HEK293 (cell line): ENCODE results near the gene ZFP36L1.
A peak's percentile ranks its signal among the peaks of the same experiment; 100 is the strongest.

Source experiments
- CTCF ChIA-PET: fragments of 350-600 bp; formaldehyde crosslinking; extraction: SDS; loops from one replicate; lab custom pipeline; 2021; ENCODE audit warnings: antibody characterized with exemption; lab: Yijun Ruan, JAX
- POLR2A ChIA-PET: fragments of 300-600 bp; formaldehyde crosslinking; extraction: SDS; loops from one replicate; lab custom pipeline; 2020; ENCODE audit warnings: antibody characterized with exemption, inconsistent platforms; lab: Yijun Ruan, JAX
- H3K27ac ChIP-seq: fragments of 200-500 bp; sonication (Bioruptor generic); 2 replicates; pipeline ENCODE4 v1.5.1; 2014; ENCODE audit warnings: low read depth, low read length, control low read depth, inconsistent platforms; ENCODE audit errors: extremely low read depth
- H3K36me3 ChIP-seq, 2 experiments: fragments of 200-500 bp in 1 of 2; sonication (Bioruptor generic) in 1 of 2; 1 replicate in 1 of 2; 2 replicates in 1 of 2; pipeline ENCODE4 v1.5.1; 2014 to 2017; ENCODE audit warnings: inconsistent platforms in 2 of 2, low read length in 2 of 2; ENCODE audit not compliant: control insufficient read depth in 2 of 2, insufficient read depth in 1 of 2
- H3K4me1 ChIP-seq: fragments of 200-500 bp; sonication (Bioruptor generic); 2 replicates; pipeline ENCODE4 v1.5.1; 2014; ENCODE audit warnings: mild to moderate bottlenecking, low read length, inconsistent platforms; ENCODE audit not compliant: control insufficient read depth, insufficient read depth
- H3K4me3 ChIP-seq: 2 replicates; pipeline ENCODE4 v1.5.1; 2011; ENCODE audit warnings: low read depth, mild to moderate bottlenecking, control low read depth, low read length, moderate library complexity
- H3K9me3 ChIP-seq: fragments of 200-500 bp; sonication (Bioruptor generic); 2 replicates; pipeline ENCODE4 v1.5.1; 2014; ENCODE audit warnings: low read depth, low read length, inconsistent platforms; ENCODE audit not compliant: control insufficient read depth, insufficient read depth
- BCL6B ChIP-seq: fragments of 450-650 bp; formaldehyde crosslinking; IDR thresholded peaks from 2 replicates; pipeline ENCODE4 v1.5.1; 2017; ENCODE audit warnings: missing biosample characterization, missing genetic modification characterization
- FEZF1 ChIP-seq: fragments of 450-650 bp; formaldehyde crosslinking; IDR thresholded peaks from 2 replicates; pipeline ENCODE4 v1.5.1; 2016; ENCODE audit warnings: missing biosample characterization, missing genetic modification characterization
- GLIS1 ChIP-seq: fragments of 450-650 bp; formaldehyde crosslinking; IDR thresholded peaks from 2 replicates; pipeline ENCODE4 v1.5.1; 2016; ENCODE audit warnings: missing biosample characterization, missing genetic modification characterization
- GLIS2 ChIP-seq: fragments of 450-650 bp; formaldehyde crosslinking; IDR thresholded peaks from 2 replicates; pipeline ENCODE4 v1.5.1; 2016; ENCODE audit warnings: missing biosample characterization, missing genetic modification characterization
- KLF1 ChIP-seq: fragments of 450-650 bp; formaldehyde crosslinking; IDR thresholded peaks from 2 replicates; pipeline ENCODE4 v1.5.1; 2016; ENCODE audit warnings: missing biosample characterization, missing genetic modification characterization
- MYNN ChIP-seq: fragments of 450-650 bp; formaldehyde crosslinking; IDR thresholded peaks from 2 replicates; pipeline ENCODE4 v1.5.1; 2016; ENCODE audit warnings: missing biosample characterization, missing genetic modification characterization, borderline replicate concordance
- PATZ1 ChIP-seq: fragments of 450-650 bp; formaldehyde crosslinking; IDR thresholded peaks from 2 replicates; pipeline ENCODE4 v1.5.1; 2016; ENCODE audit warnings: missing biosample characterization, missing genetic modification characterization
- PRDM4 ChIP-seq: fragments of 450-650 bp; formaldehyde crosslinking; IDR thresholded peaks from 2 replicates; pipeline ENCODE4 v1.5.1; 2017; ENCODE audit warnings: missing biosample characterization, missing genetic modification characterization
- SP3 ChIP-seq: fragments of 450-650 bp; formaldehyde crosslinking; IDR thresholded peaks from 2 replicates; pipeline ENCODE4 v1.5.1; 2016; ENCODE audit warnings: missing biosample characterization, missing genetic modification characterization
- ZBTB1 ChIP-seq: fragments of 450-650 bp; formaldehyde crosslinking; IDR thresholded peaks from 2 replicates; pipeline ENCODE4 v1.5.1; 2016; ENCODE audit warnings: missing biosample characterization, missing genetic modification characterization
- ZBTB10 ChIP-seq: fragments of 450-650 bp; formaldehyde crosslinking; IDR thresholded peaks from 2 replicates; pipeline ENCODE4 v1.5.1; 2016; ENCODE audit warnings: missing biosample characterization, missing genetic modification characterization
- ZBTB21 ChIP-seq: fragments of 450-650 bp; formaldehyde crosslinking; IDR thresholded peaks from 2 replicates; pipeline ENCODE4 v1.5.1; 2017; ENCODE audit warnings: missing biosample characterization, missing genetic modification characterization
- ZBTB6 ChIP-seq: fragments of 450-650 bp; formaldehyde crosslinking; IDR thresholded peaks from 2 replicates; pipeline ENCODE4 v1.5.1; 2017; ENCODE audit warnings: missing biosample characterization, missing genetic modification characterization
- ZBTB8A ChIP-seq: fragments of 450-650 bp; formaldehyde crosslinking; IDR thresholded peaks from 2 replicates; pipeline ENCODE4 v1.5.1; 2016; ENCODE audit warnings: missing biosample characterization, missing genetic modification characterization
- ZNF157 ChIP-seq: fragments of 450-650 bp; formaldehyde crosslinking; IDR thresholded peaks from 2 replicates; pipeline ENCODE4 v1.5.1; 2016; ENCODE audit warnings: missing biosample characterization, missing genetic modification characterization
- ZNF175 ChIP-seq: fragments of 450-650 bp; formaldehyde crosslinking; IDR thresholded peaks from 2 replicates; pipeline ENCODE4 v1.5.1; 2016; ENCODE audit warnings: missing biosample characterization, missing genetic modification characterization
- ZNF19 ChIP-seq: fragments of 450-650 bp; formaldehyde crosslinking; IDR thresholded peaks from 2 replicates; pipeline ENCODE4; 2016; ENCODE audit warnings: missing biosample characterization, missing genetic modification characterization, low read depth
- ZNF24 ChIP-seq: fragments of 450-650 bp; formaldehyde crosslinking; IDR thresholded peaks from 2 replicates; pipeline ENCODE4 v1.5.1; 2016; ENCODE audit warnings: missing biosample characterization, missing genetic modification characterization
- ZNF292 ChIP-seq: fragments of 450-650 bp; formaldehyde crosslinking; IDR thresholded peaks from 2 replicates; pipeline ENCODE4 v1.5.1; 2016; ENCODE audit warnings: low read depth, missing biosample characterization, missing genetic modification characterization, borderline replicate concordance
- ZNF311 ChIP-seq: fragments of 450-650 bp; formaldehyde crosslinking; IDR thresholded peaks from 2 replicates; pipeline ENCODE4 v1.5.1; 2017; ENCODE audit warnings: missing biosample characterization, missing genetic modification characterization, borderline replicate concordance
- ZNF521 ChIP-seq: fragments of 450-650 bp; formaldehyde crosslinking; IDR thresholded peaks from 2 replicates; pipeline ENCODE4 v1.5.1; 2017; ENCODE audit warnings: missing biosample characterization, mild to moderate bottlenecking, missing genetic modification characterization
- ZNF624 ChIP-seq: fragments of 450-650 bp; formaldehyde crosslinking; IDR thresholded peaks from 2 replicates; pipeline ENCODE4 v1.5.1; 2017; ENCODE audit warnings: missing biosample characterization, missing genetic modification characterization
- ZNF701 ChIP-seq: fragments of 450-650 bp; formaldehyde crosslinking; IDR thresholded peaks from 2 replicates; pipeline ENCODE4 v1.5.1; 2016; ENCODE audit warnings: missing biosample characterization, missing genetic modification characterization
- ZNF830 ChIP-seq: fragments of 450-650 bp; IDR thresholded peaks from 2 replicates; pipeline ENCODE4 v1.5.0; 2018; ENCODE audit warnings: missing biosample characterization, missing genetic modification characterization, low read depth, mild to moderate bottlenecking, moderate library complexity

ZFP36L1 gene

GRCh38 chr14:68820536-68820935 lies 27.7 kb upstream of the ZFP36L1 start (continued):
- TF ChIP-seq PRDM4 (tag by site-specific recombination) (no peak), MYNN (tag by site-specific recombination) (no peak), ZBTB1 (tag by site-specific recombination) (no peak), ZNF624 (tag by site-specific recombination) (no peak), KLF1 (tag by site-specific recombination) (no peak), ZNF311 (no peak)

GRCh38 chr14:68820119-68820518 lies 27.3 kb upstream of the ZFP36L1 start:
- POLR2A ChIA-PET, result interaction anchor here (1.4 kb wide), 1 partner anchor 27 kb away, joined by 4 read pairs; the partner anchor contains the start of gene ZFP36L1
- CTCF ChIA-PET, result interaction anchor here (0.6 to 5.0 kb wide), 5 partner anchors 9 to 887 kb away, joined by 3 to 33 read pairs (median 5); no protein-coding TSS in a partner anchor
- H3K9me3 ChIP-seq, result no peaks in the 10 kb centered on the region
- TF ChIP-seq FEZF1 (tag by site-specific recombination) (no peak), ZNF292 (tag by site-specific recombination) (no peak), ZNF157 (tag by site-specific recombination) (no peak), BCL6B (tag by site-specific recombination) (no peak)
- TF ChIP-seq, all 188 proteins: peak for 0
- Histone ChIP-seq H3K36me3 (no peaks in the 10 kb centered on the region), H3K4me1 (peaks cover 11% of the 10 kb centered on the region), H3K27ac (no peak overlapping the region), H3K4me3 (no peak overlapping the region)

GRCh38 chr14:68819260-68819691 lies 26.4 kb upstream of the ZFP36L1 start:
- H3K27ac ChIP-seq, result no peak overlapping the region; the same call in 1 of the 2 replicates
- ChIA-PET POLR2A (interaction anchor here (1.4 kb wide), 1 partner anchor 26 kb away, joined by 4 read pairs; the partner anchor contains the start of gene ZFP36L1), CTCF (interaction anchor here (0.5 to 5.0 kb wide), 8 partner anchors 10 to 979 kb away, joined by 3 to 33 read pairs (median 3); no protein-coding TSS in a partner anchor)
- H3K4me3 ChIP-seq, result no peak overlapping the region
- H3K36me3 ChIP-seq, result no peaks in the 10 kb centered on the region
- no peaks in the 10 kb centered on the region for H3K9me3 ChIP-seq
- H3K4me1 ChIP-seq, result peaks cover 19% of the 10 kb centered on the region
- TF ChIP-seq ZBTB8A (tag by site-specific recombination) (peak; percentile 87), ZBTB10 (tag by site-specific recombination) (no peak), ZBTB6 (tag by site-specific recombination) (0 out of 2 replicates have a peak, but pooled peaks have one; percentile 23), ZNF19 (tag by site-specific recombination) (no peak), GLIS1 (tag by site-specific recombination) (peak; percentile 83), GLIS2 (peak; percentile 62), ZNF24 (tag by site-specific recombination) (no peak), PATZ1 (tag by site-specific recombination) (peak; percentile 55; the same call in 1 of the 2 replicates), ZNF521 (no peak), ZNF830 (tag by site-specific recombination) (no peak), ZNF175 (no peak), SP3 (peak; percentile 49; the same call in 1 of the 2 replicates), ZNF701 (no peak), KLF1 (tag by site-specific recombination) (peak; percentile 91), ZBTB21 (peak; percentile 74)
